H1 (cell line): ENCODE measurements around the gene DIAPH1. TPM values are rescaled to one million over a fixed set of nuclear protein-coding genes. Genes with fewer than 3 reads are reported as not detected.

Experiments used
- CTCF ChIA-PET: fragments of 300-600 bp; sonication (Branson Sonifier 250); formaldehyde crosslinking; loops from one replicate; lab custom pipeline; 2021; ENCODE audit not compliant: partially characterized antibody; lab: Charles Lee
- POLR2A ChIA-PET: fragments of 300-600 bp; sonication (Branson Sonifier 250); formaldehyde crosslinking; loops from one replicate; lab custom pipeline; 2021; ENCODE audit warnings: inconsistent platforms; ENCODE audit not compliant: partially characterized antibody; lab: Charles Lee
- DNase-seq, 2 experiments: peaks; one replicate each; pipeline versions ENCODE4 v3.0.0 to v3.0.0-alpha.2; 2010 to 2022; ENCODE audit warnings: low spot score in 2 of 2, low read depth in 1 of 2, mixed read lengths in 1 of 2
- FAIRE-seq: peaks from 2 replicates; lab custom pipeline; 2011; peaks lifted over from hg19 to GRCh38; lab: Jason Lieb, UNC
- H2AFZ ChIP-seq: 2 replicates; pipeline ENCODE4 v1.8.1; 2012; ENCODE audit warnings: low read length, inconsistent platforms
- H2AK5ac ChIP-seq: 2 replicates; pipeline ENCODE4 v1.6.1; 2013; ENCODE audit warnings: low read depth, low read length
- H2BK120ac ChIP-seq: replicated peaks from 2 replicates; pipeline ENCODE3; 2013; ENCODE audit warnings: low read depth, low read length, inconsistent platforms
- H2BK12ac ChIP-seq: 2 replicates; pipeline ENCODE4 v1.6.1; 2013; ENCODE audit warnings: low read depth, low read length
- H2BK15ac ChIP-seq: 2 replicates; pipeline ENCODE4 v1.6.1; 2013; ENCODE audit warnings: low read length
- H2BK20ac ChIP-seq: 2 replicates; pipeline ENCODE4 v1.6.1; 2013; ENCODE audit warnings: low read length
- H2BK5ac ChIP-seq: 2 replicates; pipeline ENCODE4 v1.6.1; 2013; ENCODE audit warnings: low read depth, low read length
- H3K14ac ChIP-seq: 2 replicates; pipeline ENCODE4 v1.6.1; 2013; ENCODE audit warnings: inconsistent platforms; ENCODE audit not compliant: insufficient read length
- H3K18ac ChIP-seq: 2 replicates; pipeline ENCODE4 v1.6.1; 2013; ENCODE audit warnings: low read length; ENCODE audit errors: extremely low read depth
- H3K23ac ChIP-seq: 2 replicates; pipeline ENCODE4 v1.6.1; 2013; ENCODE audit warnings: inconsistent platforms; ENCODE audit not compliant: insufficient read length
- H3K23me2 ChIP-seq: 2 replicates; pipeline ENCODE4 v1.6.1; 2013; ENCODE audit warnings: low read depth, low read length
- H3K27ac ChIP-seq: 2 replicates; pipeline ENCODE4 v1.6.1; 2011; ENCODE audit warnings: low read depth, low read length, inconsistent platforms
- H3K27me3 ChIP-seq, 4 experiments: replicated peaks in 1 of 4; 1 replicate in 1 of 4; 2 replicates in 3 of 4; pipeline versions ENCODE4 v1.6.1 to v1.8.1; 2011 to 2013; ENCODE audit warnings: low read length in 3 of 4, mild to moderate bottlenecking in 3 of 4, inconsistent platforms in 2 of 4, mixed read lengths in 2 of 4, moderate library complexity in 1 of 4; ENCODE audit not compliant: control insufficient read depth in 3 of 4, insufficient read depth in 3 of 4; ENCODE audit errors: extremely low read depth in 1 of 4
- H3K36me3 ChIP-seq, 4 experiments: 2 replicates each; pipeline versions ENCODE4 v1.6.1 to v1.8.1; 2011 to 2013; ENCODE audit warnings: mild to moderate bottlenecking in 4 of 4, low read length in 3 of 4, moderate library complexity in 2 of 4, control low read depth in 1 of 4, inconsistent platforms in 1 of 4; ENCODE audit not compliant: insufficient read depth in 4 of 4, control insufficient read depth in 2 of 4
- H3K4ac ChIP-seq: replicated peaks from 2 replicates; pipeline ENCODE3; 2013; ENCODE audit warnings: low read length, low read depth, mixed read lengths, inconsistent platforms; ENCODE audit not compliant: insufficient read length
- H3K4me1 ChIP-seq, 4 experiments: replicated peaks in 1 of 4; 1 replicate in 1 of 4; 2 replicates in 3 of 4; pipeline versions ENCODE4 v1.6.1 to v1.8.1; 2011 to 2013; ENCODE audit warnings: low read length in 3 of 4, inconsistent platforms in 2 of 4, mixed read lengths in 1 of 4; ENCODE audit not compliant: insufficient read depth in 4 of 4, control insufficient read depth in 3 of 4
- H3K4me2 ChIP-seq, 2 experiments: 2 replicates each; pipeline versions ENCODE4 v1.6.1 to v1.8.1; 2011 to 2013; ENCODE audit warnings: low read depth in 2 of 2, low read length in 2 of 2, control low read depth in 1 of 2, inconsistent platforms in 1 of 2, mild to moderate bottlenecking in 1 of 2; ENCODE audit not compliant: insufficient read depth in 1 of 2
- H3K4me3 ChIP-seq, 4 experiments: fragments of 200-600, 300-600 bp in 1 of 4; sonication (generic), shearing (Covaris generic), sonication (Bioruptor Twin) in 1 of 4; 2 replicates each; pipeline versions ENCODE4 v1.5.1 to v1.8.1; 2011 to 2016; ENCODE audit warnings: low read length in 4 of 4, low read depth in 3 of 4, control low read depth in 2 of 4, inconsistent platforms in 2 of 4, mild to moderate bottlenecking in 2 of 4, mixed read lengths in 1 of 4, moderate library complexity in 1 of 4; ENCODE audit not compliant: insufficient read depth in 2 of 4; ENCODE audit errors: extremely low read depth in 1 of 4
- H3K56ac ChIP-seq: replicated peaks from 2 replicates; pipeline ENCODE3; 2013; ENCODE audit warnings: low read depth, mild to moderate bottlenecking, mixed read lengths, low read length, inconsistent platforms; ENCODE audit not compliant: insufficient read length
- H3K79me1 ChIP-seq: 2 replicates; pipeline ENCODE4 v1.6.1; 2013; ENCODE audit warnings: low read depth, low read length, control low read depth
- H3K79me2 ChIP-seq, 2 experiments: 2 replicates each; pipeline versions ENCODE4 v1.6.1 to v1.8.1; 2012 to 2013; ENCODE audit warnings: low read length in 2 of 2, mild to moderate bottlenecking in 2 of 2, inconsistent platforms in 1 of 2; ENCODE audit not compliant: insufficient read depth in 2 of 2, control insufficient read depth in 1 of 2
- H3K9ac ChIP-seq, 4 experiments: replicated peaks in 1 of 4; 1 replicate in 1 of 4; 2 replicates in 3 of 4; pipeline versions ENCODE4 v1.6.1 to v1.8.1; 2011 to 2013; ENCODE audit warnings: low read depth in 3 of 4, low read length in 3 of 4, control low read depth in 2 of 4, mild to moderate bottlenecking in 2 of 4, moderate library complexity in 2 of 4, inconsistent platforms in 1 of 4; ENCODE audit errors: extremely low read depth in 1 of 4
- H3K9me3 ChIP-seq, 2 experiments: 2 replicates each; pipeline versions ENCODE4 v1.6.1 to v1.8.1; 2012 to 2013; ENCODE audit warnings: mild to moderate bottlenecking in 2 of 2, moderate library complexity in 2 of 2, control low read depth in 1 of 2, inconsistent platforms in 1 of 2, low read depth in 1 of 2, low read length in 1 of 2, mixed read lengths in 1 of 2; ENCODE audit not compliant: insufficient read depth in 2 of 2
- H4K20me1 ChIP-seq, 2 experiments: replicated peaks in 1 of 2; 2 replicates each; pipeline versions ENCODE3 to v1.8.1; 2011 to 2013; ENCODE audit warnings: inconsistent platforms in 2 of 2, low read length in 2 of 2, mild to moderate bottlenecking in 1 of 2; ENCODE audit not compliant: insufficient read depth in 2 of 2, control insufficient read depth in 1 of 2
- H4K5ac ChIP-seq: 2 replicates; pipeline ENCODE4 v1.6.1; 2013; ENCODE audit warnings: low read length, low read depth, mixed read lengths, inconsistent platforms; ENCODE audit not compliant: insufficient read length
- H4K8ac ChIP-seq: 2 replicates; pipeline ENCODE4 v1.8.0; 2013; ENCODE audit warnings: mild to moderate bottlenecking, moderate library complexity, low read length, inconsistent platforms; ENCODE audit not compliant: insufficient read depth; ENCODE audit errors: extremely low read depth
- H4K91ac ChIP-seq: replicated peaks from 2 replicates; pipeline ENCODE3; 2013; ENCODE audit warnings: low read length, mixed read lengths, inconsistent platforms; ENCODE audit not compliant: insufficient read length
- BACH1 ChIP-seq: IDR thresholded peaks from 2 replicates; pipeline ENCODE4 v1.6.1; 2012; ENCODE audit warnings: low read length, improper control_type of control experiment
- GABPA ChIP-seq: IDR thresholded peaks from 2 replicates; pipeline ENCODE4 v1.6.1; 2011; ENCODE audit warnings: mild to moderate bottlenecking, low read length, moderate library complexity, borderline replicate concordance; ENCODE audit not compliant: insufficient read depth
- KDM5A ChIP-seq: fragments of 200-600 bp; IDR thresholded peaks from 2 replicates; pipeline ENCODE4 v1.7.1; 2012; ENCODE audit warnings: mild to moderate bottlenecking, low read length, inconsistent platforms, mixed read lengths
- MAFK ChIP-seq: IDR thresholded peaks from 2 replicates; pipeline ENCODE4 v1.6.1; 2012; ENCODE audit warnings: low read depth, mild to moderate bottlenecking, improper control_type of control experiment, low read length
- TBP ChIP-seq: IDR thresholded peaks from 2 replicates; pipeline ENCODE4 v1.6.1; 2011; ENCODE audit warnings: low read depth, low read length, improper control_type of control experiment
- YY1 ChIP-seq: IDR thresholded peaks from 2 replicates; pipeline ENCODE4 v1.6.1; 2011; ENCODE audit warnings: low read depth, mild to moderate bottlenecking, low read length
- WGBS, 2 experiments: shearing (Covaris generic) in 1 of 2; methylation state at CpG; one replicate each; pipeline versions ENCODE4 v1.1.6 to v1.1.7; 2013 to 2015; ENCODE audit warnings: low lambda C conversion rate in 2 of 2, mixed read lengths in 2 of 2, inconsistent platforms in 1 of 2, low coverage in 1 of 2, missing lambda C conversion rate in 1 of 2; ENCODE audit not compliant: insufficient replicate concordance in 2 of 2, insufficient coverage in 1 of 2, insufficient read length in 1 of 2; ENCODE audit errors: extremely low coverage in 1 of 2, missing lambda C conversion rate in 1 of 2; 5-methylcytosine and 5-hydroxymethylcytosine counted together
- polyA plus RNA-seq, 7 experiments: library from polyadenylated mRNA; depleted of rRNA in 3 of 7; stranded (reverse) in 5 of 7; unstranded in 2 of 7; fragments of >200 nt in 5 of 7; fragments of 200-250 nt in 2 of 7; gene quantifications; 1 replicate in 5 of 7; 2 replicates in 1 of 7; 4 replicates in 1 of 7; pipeline versions ENCODE4 v1.2.1 to v1.2.3, GENCODE V29; 2011 to 2013; ENCODE audit warnings: missing spikeins in 2 of 7, mixed read lengths in 2 of 7
- total RNA-seq: library from RNA; stranded (reverse); fragmentation: NEBNext Ultra II Directional; extraction: Animal tissue kit (Norgen Biotek cat#: 25700); gene quantifications from 2 replicates; pipeline ENCODE4 v1.2.1, GENCODE V29; 2021
- TF ChIP-seq, protein P1 (sequence below), 3 experiments: IDR thresholded peaks; 1 replicate in 2 of 3; 2 replicates in 1 of 3; pipeline versions ENCODE4 v1.5.1 to v1.6.1; 2011; ENCODE audit warnings: low read length in 3 of 3, mild to moderate bottlenecking in 3 of 3, inconsistent platforms in 2 of 3, low read depth in 1 of 3, moderate library complexity in 1 of 3; ENCODE audit not compliant: insufficient read depth in 1 of 3; ENCODE audit errors: control extremely low read depth in 1 of 3

Gene DIAPH1
- total and polyA plus RNA-seq, 2 of the 8 experiments (the other 6 are each of a cell fraction or from before 2014, with no cell fraction given), result 61.2 to 114 TPM

DNA sequence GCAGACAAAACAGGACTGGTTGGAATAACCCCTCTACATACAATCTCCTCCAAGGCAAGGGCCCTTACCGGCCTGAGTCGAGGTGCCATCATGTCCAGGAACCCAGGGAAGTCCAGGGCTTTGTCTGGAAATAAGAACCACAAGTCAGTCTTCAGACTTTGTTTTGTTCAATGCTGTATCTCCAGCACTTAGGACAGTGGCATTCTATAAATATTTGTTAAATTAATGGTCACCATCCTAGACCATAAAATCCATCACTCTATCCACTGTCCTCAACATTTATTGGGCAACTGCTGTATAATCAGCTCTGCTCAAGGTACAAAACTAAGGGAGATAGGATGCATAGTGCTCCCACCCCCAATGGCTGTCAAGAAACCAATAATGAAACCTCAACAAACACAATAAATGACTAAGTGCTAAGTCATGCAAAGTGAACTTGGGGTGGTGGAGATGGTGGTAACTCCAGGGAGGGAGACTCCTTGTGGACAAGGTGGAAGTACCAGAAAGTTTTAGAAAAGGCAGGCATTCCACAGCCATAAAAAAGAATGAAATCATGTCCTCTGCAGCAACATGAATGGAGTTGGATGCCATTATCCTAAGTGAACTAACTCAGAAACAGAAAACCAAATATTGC lies 23.0 kb upstream of the DIAPH1 start:
- TF ChIP-seq, protein P1, sequence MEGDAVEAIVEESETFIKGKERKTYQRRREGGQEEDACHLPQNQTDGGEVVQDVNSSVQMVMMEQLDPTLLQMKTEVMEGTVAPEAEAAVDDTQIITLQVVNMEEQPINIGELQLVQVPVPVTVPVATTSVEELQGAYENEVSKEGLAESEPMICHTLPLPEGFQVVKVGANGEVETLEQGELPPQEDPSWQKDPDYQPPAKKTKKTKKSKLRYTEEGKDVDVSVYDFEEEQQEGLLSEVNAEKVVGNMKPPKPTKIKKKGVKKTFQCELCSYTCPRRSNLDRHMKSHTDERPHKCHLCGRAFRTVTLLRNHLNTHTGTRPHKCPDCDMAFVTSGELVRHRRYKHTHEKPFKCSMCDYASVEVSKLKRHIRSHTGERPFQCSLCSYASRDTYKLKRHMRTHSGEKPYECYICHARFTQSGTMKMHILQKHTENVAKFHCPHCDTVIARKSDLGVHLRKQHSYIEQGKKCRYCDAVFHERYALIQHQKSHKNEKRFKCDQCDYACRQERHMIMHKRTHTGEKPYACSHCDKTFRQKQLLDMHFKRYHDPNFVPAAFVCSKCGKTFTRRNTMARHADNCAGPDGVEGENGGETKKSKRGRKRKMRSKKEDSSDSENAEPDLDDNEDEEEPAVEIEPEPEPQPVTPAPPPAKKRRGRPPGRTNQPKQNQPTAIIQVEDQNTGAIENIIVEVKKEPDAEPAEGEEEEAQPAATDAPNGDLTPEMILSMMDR (IDR thresholded peaks at IDR 0.05; ENCODE audit: control extremely low read depth in 1 of 3, insufficient read depth in 1 of 3, low read depth in 1 of 3, low read length in 3 of 3), result peak in 2 of 3 experiments; percentile 14 to 17; a peak in 2 of 4 replicates
- TF ChIP-seq KDM5A (no peak), MAFK (peak; percentile 28; the same call in 1 of the 2 replicates), YY1 (no peak), GABPA (no peak), BACH1 (peak; percentile 76), TBP (no peak)
- TF ChIP-seq, all 59 proteins: peak for 3
- ChIA-PET POLR2A (interaction anchor here (1.4 to 1.8 kb wide), 3 partner anchors 10 to 25 kb away, joined by 3 to 11 read pairs (median 6); partner anchors contain the start of genes DIAPH1 and FCHSD1), CTCF (interaction anchor here (0.6 to 2.9 kb wide), 13 partner anchors 9 to 118 kb away, joined by 3 to 17 read pairs (median 4); partner anchors contain the start of gene FCHSD1)
- no peak overlapping the region for H3K23ac ChIP-seq
- H2AK5ac ChIP-seq, result no peak overlapping the region
- H3K36me3 ChIP-seq, result peaks cover 3 to 25% (median 3%) of the 10 kb centered on the region in 4 experiments; a peak in 4 of 8 replicates
- H2BK120ac ChIP-seq, result no peak overlapping the region
- no peak overlapping the region for H3K4ac ChIP-seq
- H2AFZ ChIP-seq, result no peak overlapping the region
- H2BK5ac ChIP-seq, result no peak overlapping the region
- no peak overlapping the region for H4K91ac ChIP-seq
- no peak overlapping the region for H2BK12ac ChIP-seq
- H3K56ac ChIP-seq, result no peak overlapping the region
- no peak overlapping the region for H4K8ac ChIP-seq
- H2BK20ac ChIP-seq, result no peak overlapping the region
- no peaks in the 10 kb centered on the region; a peak in 3 of 7 replicates for H3K4me1 ChIP-seq
- no peak overlapping the region for H3K9ac ChIP-seq
- WGBS, 2 experiments, result 80% methylated on average over 2 of the region's 2 CpGs; no CpG with 5 or more reads in 1 of the 2 experiments
- H3K4me2 ChIP-seq, result no peak overlapping the region
- H2BK15ac ChIP-seq, result no peak overlapping the region
- H3K4me3 ChIP-seq, result no peak overlapping the region
- H3K79me1 ChIP-seq, result no peaks in the 10 kb centered on the region
- no peak overlapping the region for H3K18ac ChIP-seq
- H3K14ac ChIP-seq, result no peak overlapping the region
- H3K9me3 ChIP-seq, result no peaks in the 10 kb centered on the region
- peaks cover 11% of the 10 kb centered on the region; the same call in 1 of the 2 replicates for H3K23me2 ChIP-seq
- FAIRE-seq, result peak; percentile 55
- peaks cover 0 to 4% (median 0%) of the 10 kb centered on the region in 4 experiments; a peak in 1 of 7 replicates for H3K27me3 ChIP-seq
- DNase-seq, result no peak
- peaks cover 0 to 10% of the 10 kb centered on the region in 2 experiments for H4K20me1 ChIP-seq
- H3K79me2 ChIP-seq, result no peaks in the 10 kb centered on the region
- H3K27ac ChIP-seq, result no peak overlapping the region
- no peak overlapping the region for H4K5ac ChIP-seq
